Endothelial cell of umbilical vein (primary cell): Measurements from ENCODE around the gene STAG1. TPM values are rescaled to one million over a fixed set of nuclear protein-coding genes. Genes with fewer than 3 reads are reported as not detected.

Experiments
- BruUV-seq: library from RNA; stranded (reverse); fragments of 400-500 nt; replicated peaks from 2 replicates; lab custom pipeline; 2021; lab: Mats Ljungman, UMichigan
- CTCF ChIA-PET: fragments of 300-600, 350-600 bp; sonication (Branson Sonifier 250); formaldehyde crosslinking; loops from one replicate; lab custom pipeline; 2021; ENCODE audit warnings: antibody characterized with exemption, inconsistent platforms; lab: Charles Lee
- POLR2A ChIA-PET: fragments of 300-600, 350-600 bp; sonication (Branson Sonifier 250); formaldehyde crosslinking; loops from one replicate; lab custom pipeline; 2021; ENCODE audit warnings: antibody characterized with exemption, inconsistent platforms; lab: Charles Lee
- DNase-seq: peaks from one replicate; pipeline ENCODE4 v3.0.0-alpha.2; 2011; ENCODE audit warnings: low read depth, low spot score
- FAIRE-seq: peaks from 2 replicates; lab custom pipeline; 2011; peaks lifted over from hg19 to GRCh38; lab: Jason Lieb, UNC
- H2AFZ ChIP-seq: 2 replicates; pipeline ENCODE4 v1.6.0; 2012; ENCODE audit warnings: low read depth, low read length, control low read depth, inconsistent platforms
- H3K27ac ChIP-seq: 2 replicates; pipeline ENCODE4 v1.5.1; 2011; ENCODE audit warnings: low read depth, mild to moderate bottlenecking, control low read depth, low read length, moderate library complexity; ENCODE audit not compliant: insufficient read depth
- H3K27me3 ChIP-seq, 2 experiments: 2 replicates each; pipeline versions ENCODE4 v1.6.0 to v1.6.1; 2011; ENCODE audit warnings: low read length in 2 of 2, mixed read lengths in 1 of 2; ENCODE audit not compliant: control insufficient read depth in 2 of 2, insufficient read depth in 2 of 2
- H3K36me3 ChIP-seq, 2 experiments: 2 replicates in 1 of 2; 3 replicates in 1 of 2; pipeline ENCODE4 v1.5.1; 2011; ENCODE audit warnings: low read length in 2 of 2, mild to moderate bottlenecking in 1 of 2, moderate library complexity in 1 of 2; ENCODE audit not compliant: control insufficient read depth in 2 of 2, insufficient read depth in 2 of 2; ENCODE audit errors: extremely low read depth in 1 of 2
- H3K4me1 ChIP-seq: 3 replicates; pipeline ENCODE4 v1.5.1; 2011; ENCODE audit warnings: mild to moderate bottlenecking, low read length; ENCODE audit not compliant: control insufficient read depth, insufficient read depth; ENCODE audit errors: extremely low read depth
- H3K4me2 ChIP-seq: 2 replicates; pipeline ENCODE4 v1.6.1; 2011; ENCODE audit warnings: low read length, control low read depth, mixed read lengths; ENCODE audit not compliant: insufficient read depth
- H3K4me3 ChIP-seq, 3 experiments: fragments of 200-600 bp in 1 of 3; sonication (generic), shearing (Covaris generic) in 1 of 3; replicated peaks in 1 of 3; 2 replicates each; pipeline ENCODE4 v1.5.1; 2011 to 2016; ENCODE audit warnings: control low read depth in 3 of 3, low read length in 3 of 3, mild to moderate bottlenecking in 2 of 3, inconsistent platforms in 1 of 3, low read depth in 1 of 3, moderate library complexity in 1 of 3; ENCODE audit not compliant: insufficient read depth in 1 of 3
- H3K79me2 ChIP-seq: 2 replicates; pipeline ENCODE4 v1.6.0; 2012; ENCODE audit warnings: low read length, inconsistent platforms; ENCODE audit not compliant: control insufficient read depth, insufficient read depth
- H3K9ac ChIP-seq: replicated peaks from 2 replicates; pipeline ENCODE3; 2011; ENCODE audit warnings: low read length, control low read depth; ENCODE audit not compliant: insufficient read depth; ENCODE audit errors: extremely low read depth
- H3K9me1 ChIP-seq: replicated peaks from 3 replicates; pipeline ENCODE4 v1.6.0; 2011; ENCODE audit warnings: mild to moderate bottlenecking, low read length; ENCODE audit not compliant: control insufficient read depth, insufficient read depth; ENCODE audit errors: extremely low read depth
- H3K9me3 ChIP-seq: replicated peaks from 2 replicates; pipeline ENCODE4 v1.5.1; 2012; ENCODE audit warnings: low read length, inconsistent platforms; ENCODE audit not compliant: control insufficient read depth, insufficient read depth
- H4K20me1 ChIP-seq: replicated peaks from 2 replicates; pipeline ENCODE3; 2011; ENCODE audit warnings: mild to moderate bottlenecking, low read length; ENCODE audit not compliant: control insufficient read depth, insufficient read depth; ENCODE audit errors: extremely low read depth
- CTCF ChIP-seq, 2 donors: IDR thresholded peaks; 1 replicate in 1 of 2; 2 replicates in 1 of 2; pipeline ENCODE4 v1.5.1; 2011; ENCODE audit warnings: low read length in 2 of 2, mild to moderate bottlenecking in 2 of 2, moderate library complexity in 2 of 2, control low read depth in 1 of 2, inconsistent platforms in 1 of 2, low read depth in 1 of 2; ENCODE audit not compliant: insufficient read depth in 1 of 2; ENCODE audit errors: extremely low read depth in 1 of 2
- EZH2 ChIP-seq: IDR thresholded peaks from 2 replicates; pipeline ENCODE4 v1.6.1; 2012; ENCODE audit warnings: borderline replicate concordance, low read depth, mild to moderate bottlenecking, moderate library complexity, low read length, inconsistent platforms; ENCODE audit not compliant: severe bottlenecking
- FOS ChIP-seq: IDR thresholded peaks from 2 replicates; pipeline ENCODE4 v1.6.1; 2011; ENCODE audit warnings: mild to moderate bottlenecking, low read length, moderate library complexity, borderline replicate concordance; ENCODE audit not compliant: insufficient read depth
- GATA2 ChIP-seq: IDR thresholded peaks from 2 replicates; pipeline ENCODE4 v1.7.0; 2011; ENCODE audit warnings: low read depth, mild to moderate bottlenecking, moderate library complexity, mixed read lengths, low read length; ENCODE audit not compliant: insufficient read length, insufficient read depth
- JUN ChIP-seq: IDR thresholded peaks from 2 replicates; pipeline ENCODE4 v1.6.1; 2011; ENCODE audit warnings: borderline replicate concordance, low read depth; ENCODE audit not compliant: insufficient read length, insufficient read depth
- MAX ChIP-seq: IDR thresholded peaks from 2 replicates; pipeline ENCODE4 v1.6.1; 2011; ENCODE audit not compliant: insufficient read depth, insufficient read length
- MYC ChIP-seq: IDR thresholded peaks from one replicate; pipeline ENCODE4 v1.6.1; 2011; ENCODE audit warnings: mild to moderate bottlenecking, low read depth, low read length
- POLR2A ChIP-seq: IDR thresholded peaks from 2 replicates; pipeline ENCODE4 v1.6.1; 2012; ENCODE audit warnings: low read depth, mild to moderate bottlenecking, control low read depth, low read length
- POLR2AphosphoS5 ChIP-seq: IDR thresholded peaks from 2 replicates; pipeline ENCODE4 v1.6.1; 2012; ENCODE audit warnings: low read depth, mild to moderate bottlenecking, control low read depth, low read length, moderate library complexity; ENCODE audit not compliant: insufficient read depth
- dilution Hi-C: fragments of 300-500 bp; cut with MboI; formaldehyde crosslinking; loops from one replicate; pipeline ENCODE4 v1.15.0; 2019; ENCODE audit warnings: low sequenced_read_pairs; ENCODE audit not compliant: extremely low pct_ligation_motif_present
- intact Hi-C: fragments of 100-400 bp; cut with micrococcal nuclease; formaldehyde crosslinking; loops from one replicate; pipeline ENCODE4 v1.10.0; 2022
- polyA plus RNA-seq, 4 experiments: library from polyadenylated mRNA; depleted of rRNA in 3 of 4; stranded (reverse) in 3 of 4; unstranded in 1 of 4; fragments of >200 nt; gene quantifications; 2 replicates each; pipeline versions ENCODE4 v1.2.1 to v1.2.3, GENCODE V29; 2011 to 2012; ENCODE audit warnings: missing spikeins in 1 of 4
- total RNA-seq: library from RNA; stranded (reverse); gene quantifications from 2 replicates; pipeline ENCODE4 v1.2.3, GENCODE V29; 2021

The STAG1 gene
- total and polyA plus RNA-seq, 2 donors (not counting 3 experiments of a cell fraction or from before 2014, with no cell fraction given), result 7.4 to 42.1 TPM

- Histone ChIP-seq H3K4me2 (no peak overlapping the region), H2AFZ (no peak overlapping the region), H3K4me1 (no peaks in the 10 kb centered on the region), H3K4me3 (no peak overlapping the region), H3K9me1 (no peaks in the 10 kb centered on the region), H3K27me3 (peaks cover 0 to 3% of the 10 kb centered on the region in 2 experiments), H4K20me1 (no peaks in the 10 kb centered on the region), H3K79me2 (no peaks in the 10 kb centered on the region), H3K9ac (no peak overlapping the region), H3K36me3 (no peaks in the 10 kb centered on the region), H3K9me3 (no peaks in the 10 kb centered on the region), H3K27ac (no peak overlapping the region)
- TF ChIP-seq POLR2AphosphoS5, result no peak
- TF ChIP-seq MYC, result no peak
- TF ChIP-seq GATA2, result no peak
- ChIA-PET CTCF (interaction anchor here (0.9 to 1.4 kb wide), 2 partner anchors 40 to 221 kb away, joined by 4 to 6 read pairs; partner anchors contain the start of gene STAG1), POLR2A (no interaction called here)
- FAIRE-seq, result no peak
- no TSS peak for BruUV-seq
- DNase-seq, result no peak
- dilution Hi-C loops (no loop called here), intact Hi-C loops (no loop called here)
Measured at GRCh38 chr3:136792556-136793330, 40.6 kb upstream of the STAG1 start.

GRCh38 chr3:136790786-136791185 is 38.6 kb upstream of the STAG1 start:
- Histone ChIP-seq H3K9me3 (no peaks in the 10 kb centered on the region), H3K27ac (no peak overlapping the region), H3K79me2 (no peaks in the 10 kb centered on the region), H3K9me1 (no peaks in the 10 kb centered on the region), H3K9ac (no peak overlapping the region), H4K20me1 (no peaks in the 10 kb centered on the region), H3K4me3 (no peak overlapping the region), H3K4me1 (peaks cover 15% of the 10 kb centered on the region), H3K27me3 (peaks cover 0 to 3% of the 10 kb centered on the region in 2 experiments), H3K36me3 (no peaks in the 10 kb centered on the region), H2AFZ (no peak overlapping the region), H3K4me2 (no peak overlapping the region)
- DNase-seq (no peak), FAIRE-seq (no peak)
- TF ChIP-seq POLR2A (no peak), CTCF (IDR thresholded peaks at IDR 0.05; ENCODE audit: extremely low read depth in 1 of 2, insufficient read depth in 1 of 2, low read depth in 1 of 2, low read length in 2 of 2) (no peak), MAX (no peak), EZH2 (no peak), GATA2 (no peak), POLR2AphosphoS5 (no peak), MYC (no peak), FOS (no peak), JUN (no peak)
- ChIA-PET POLR2A (no interaction called here), CTCF (interaction anchor here (0.9 kb wide), 1 partner anchor 12 kb away, joined by 3 read pairs; no protein-coding TSS in a partner anchor)
- intact Hi-C loops, result no loop called here
- dilution Hi-C loops, result no loop called here
- BruUV-seq, result no TSS peak
